ENCODE results near the gene SYT12.

SYT12 gene

DNA sequence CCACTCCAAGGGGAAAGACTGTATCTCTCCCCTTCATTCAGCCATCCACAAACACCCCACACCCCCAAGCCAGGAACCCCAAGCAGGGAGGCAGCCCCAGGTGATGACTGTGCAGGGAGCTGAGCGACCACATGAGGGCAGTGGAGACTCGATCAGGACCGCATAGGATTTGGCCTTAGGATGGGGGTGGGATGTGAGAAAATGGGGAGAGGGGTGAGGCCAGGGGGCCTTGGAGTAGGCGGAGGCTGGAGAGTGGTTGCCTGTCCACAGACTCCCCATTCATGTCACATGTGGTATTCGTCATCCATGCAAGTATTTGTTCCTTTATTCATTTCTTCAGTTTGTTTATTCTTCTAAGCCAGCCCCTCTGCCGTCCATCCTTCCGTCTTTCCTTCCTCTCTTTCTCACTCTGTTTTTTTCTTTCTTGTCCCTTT lies 31.0 kb downstream of the SYT12 start:
- TF ChIP-seq, protein P1, sequence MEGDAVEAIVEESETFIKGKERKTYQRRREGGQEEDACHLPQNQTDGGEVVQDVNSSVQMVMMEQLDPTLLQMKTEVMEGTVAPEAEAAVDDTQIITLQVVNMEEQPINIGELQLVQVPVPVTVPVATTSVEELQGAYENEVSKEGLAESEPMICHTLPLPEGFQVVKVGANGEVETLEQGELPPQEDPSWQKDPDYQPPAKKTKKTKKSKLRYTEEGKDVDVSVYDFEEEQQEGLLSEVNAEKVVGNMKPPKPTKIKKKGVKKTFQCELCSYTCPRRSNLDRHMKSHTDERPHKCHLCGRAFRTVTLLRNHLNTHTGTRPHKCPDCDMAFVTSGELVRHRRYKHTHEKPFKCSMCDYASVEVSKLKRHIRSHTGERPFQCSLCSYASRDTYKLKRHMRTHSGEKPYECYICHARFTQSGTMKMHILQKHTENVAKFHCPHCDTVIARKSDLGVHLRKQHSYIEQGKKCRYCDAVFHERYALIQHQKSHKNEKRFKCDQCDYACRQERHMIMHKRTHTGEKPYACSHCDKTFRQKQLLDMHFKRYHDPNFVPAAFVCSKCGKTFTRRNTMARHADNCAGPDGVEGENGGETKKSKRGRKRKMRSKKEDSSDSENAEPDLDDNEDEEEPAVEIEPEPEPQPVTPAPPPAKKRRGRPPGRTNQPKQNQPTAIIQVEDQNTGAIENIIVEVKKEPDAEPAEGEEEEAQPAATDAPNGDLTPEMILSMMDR (IDR thresholded peaks at IDR 0.05; ENCODE audit: low read depth, low read length): peak; percentile 94
- Histone ChIP-seq H3K27ac (peak overlapping the region; percentile 52), H3K9me3 (ENCODE audit: severe bottlenecking) (no peaks in the 10 kb centered on the region), H3K4me3 (ENCODE audit: low read depth, low read length) (no peak overlapping the region), H3K36me3 (no peaks in the 10 kb centered on the region), H3K27me3 (ENCODE audit: insufficient read depth, low read depth, severe bottlenecking) (no peaks in the 10 kb centered on the region)
- DNase-seq: peak; percentile 81

DNA sequence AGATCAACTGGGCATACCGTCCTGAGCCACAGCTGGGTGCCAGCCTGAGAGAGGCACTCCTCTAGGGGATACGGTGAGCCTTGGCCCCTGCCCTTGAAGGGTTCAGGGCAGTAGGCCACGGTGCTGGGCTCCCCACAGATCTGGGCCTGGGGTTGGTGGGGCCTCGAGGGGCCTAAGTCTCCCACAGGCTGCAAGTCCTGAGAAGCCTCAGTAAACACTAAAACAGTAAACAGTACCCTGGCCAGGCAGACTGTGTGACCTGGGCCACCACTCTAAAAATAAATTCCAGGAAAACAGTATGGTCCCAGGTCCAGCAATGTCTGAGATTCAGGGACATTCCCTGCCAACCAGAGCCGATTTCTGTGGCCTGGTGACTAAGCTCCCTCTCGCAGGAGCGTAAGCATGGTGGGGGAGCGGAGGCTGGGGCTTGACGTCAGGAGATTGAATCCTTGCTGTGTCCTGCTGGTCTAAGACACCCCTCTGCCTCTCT lies 31.5 kb downstream of the SYT12 start:
- H3K27ac ChIP-seq: peak overlapping the region; percentile 52
- H3K4me3 ChIP-seq (ENCODE audit: low read depth, low read length): no peak overlapping the region
- DNase-seq: no peak
- H3K9me3 ChIP-seq (ENCODE audit: severe bottlenecking): no peaks in the 10 kb centered on the region
- no peaks in the 10 kb centered on the region for H3K36me3 ChIP-seq
- TF ChIP-seq, protein P1 (IDR thresholded peaks at IDR 0.05; ENCODE audit: low read depth, low read length): no peak
- no peaks in the 10 kb centered on the region for H3K27me3 ChIP-seq (ENCODE audit: insufficient read depth, low read depth, severe bottlenecking)

DNA sequence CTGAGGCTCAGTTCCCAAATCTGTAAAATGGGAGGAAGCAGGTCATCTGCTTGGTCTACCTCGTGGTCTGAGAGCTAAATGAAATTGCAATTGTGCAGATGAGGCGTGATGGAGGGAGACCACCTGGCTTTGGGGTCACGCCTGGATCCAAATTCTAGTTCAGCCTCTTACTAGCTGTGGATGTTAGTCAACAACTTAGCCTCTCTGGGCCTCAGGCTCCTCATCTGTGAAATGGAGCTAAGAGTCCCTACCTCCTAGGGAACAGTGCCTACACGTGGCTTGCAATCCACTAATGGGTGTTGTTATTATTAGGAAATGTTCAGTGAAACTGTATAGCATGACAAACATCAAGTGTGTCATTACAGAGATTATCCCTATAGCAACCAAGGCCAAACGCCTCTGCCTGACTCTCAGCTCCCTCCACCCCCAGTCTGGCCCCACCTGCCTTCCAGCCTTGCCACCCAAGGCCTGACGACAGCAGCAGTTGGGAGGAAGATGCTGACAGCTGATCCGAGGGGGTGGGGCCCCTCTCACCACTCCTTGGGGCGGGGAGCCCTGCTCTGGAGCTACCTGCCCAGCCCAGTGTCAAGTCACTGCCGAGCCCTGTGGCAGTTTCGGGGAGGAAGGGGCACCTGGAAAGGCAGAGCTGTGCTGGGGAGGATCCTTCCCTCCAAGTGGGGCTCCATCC lies 32.0 kb downstream of the SYT12 start:
- no peak overlapping the region for H3K4me3 ChIP-seq (ENCODE audit: low read depth, low read length)
- no peaks in the 10 kb centered on the region for H3K36me3 ChIP-seq
- TF ChIP-seq, protein P1 (IDR thresholded peaks at IDR 0.05; ENCODE audit: low read depth, low read length): no peak
- H3K27me3 ChIP-seq (ENCODE audit: insufficient read depth, low read depth, severe bottlenecking): no peaks in the 10 kb centered on the region
- DNase-seq: peak; percentile 91
- H3K9me3 ChIP-seq (ENCODE audit: severe bottlenecking): no peaks in the 10 kb centered on the region
- H3K27ac ChIP-seq: peak overlapping the region; percentile 40

DNA sequence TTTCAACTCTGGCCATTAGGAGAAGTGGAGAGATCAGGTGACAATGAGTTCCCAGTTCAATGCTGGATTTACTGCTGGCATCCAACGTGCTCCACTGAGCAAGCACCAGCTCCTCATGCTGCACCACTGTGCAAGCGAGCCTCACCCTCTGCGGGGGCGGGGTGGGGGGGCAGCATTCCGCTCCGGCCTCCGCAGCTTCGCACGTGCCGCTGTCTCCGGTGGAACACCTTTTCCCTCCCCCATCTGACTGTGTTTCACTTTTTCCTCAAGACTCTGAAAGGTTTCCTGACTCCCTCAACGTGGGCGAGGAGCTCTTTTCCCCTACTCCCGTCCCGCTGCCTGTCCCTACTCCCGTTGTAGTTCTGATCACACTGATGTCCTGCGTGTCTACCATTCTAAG lies 32.9 kb downstream of the SYT12 start:
- DNase-seq: no peak
- Histone ChIP-seq H3K4me3 (ENCODE audit: low read depth, low read length) (no peak overlapping the region), H3K27me3 (ENCODE audit: insufficient read depth, low read depth, severe bottlenecking) (no peaks in the 10 kb centered on the region), H3K9me3 (ENCODE audit: severe bottlenecking) (no peaks in the 10 kb centered on the region), H3K27ac (peak overlapping the region; percentile 40; the same call in 1 of the 2 replicates), H3K36me3 (no peaks in the 10 kb centered on the region)
- TF ChIP-seq, protein P1 (IDR thresholded peaks at IDR 0.05; ENCODE audit: low read depth, low read length): no peak

DNA sequence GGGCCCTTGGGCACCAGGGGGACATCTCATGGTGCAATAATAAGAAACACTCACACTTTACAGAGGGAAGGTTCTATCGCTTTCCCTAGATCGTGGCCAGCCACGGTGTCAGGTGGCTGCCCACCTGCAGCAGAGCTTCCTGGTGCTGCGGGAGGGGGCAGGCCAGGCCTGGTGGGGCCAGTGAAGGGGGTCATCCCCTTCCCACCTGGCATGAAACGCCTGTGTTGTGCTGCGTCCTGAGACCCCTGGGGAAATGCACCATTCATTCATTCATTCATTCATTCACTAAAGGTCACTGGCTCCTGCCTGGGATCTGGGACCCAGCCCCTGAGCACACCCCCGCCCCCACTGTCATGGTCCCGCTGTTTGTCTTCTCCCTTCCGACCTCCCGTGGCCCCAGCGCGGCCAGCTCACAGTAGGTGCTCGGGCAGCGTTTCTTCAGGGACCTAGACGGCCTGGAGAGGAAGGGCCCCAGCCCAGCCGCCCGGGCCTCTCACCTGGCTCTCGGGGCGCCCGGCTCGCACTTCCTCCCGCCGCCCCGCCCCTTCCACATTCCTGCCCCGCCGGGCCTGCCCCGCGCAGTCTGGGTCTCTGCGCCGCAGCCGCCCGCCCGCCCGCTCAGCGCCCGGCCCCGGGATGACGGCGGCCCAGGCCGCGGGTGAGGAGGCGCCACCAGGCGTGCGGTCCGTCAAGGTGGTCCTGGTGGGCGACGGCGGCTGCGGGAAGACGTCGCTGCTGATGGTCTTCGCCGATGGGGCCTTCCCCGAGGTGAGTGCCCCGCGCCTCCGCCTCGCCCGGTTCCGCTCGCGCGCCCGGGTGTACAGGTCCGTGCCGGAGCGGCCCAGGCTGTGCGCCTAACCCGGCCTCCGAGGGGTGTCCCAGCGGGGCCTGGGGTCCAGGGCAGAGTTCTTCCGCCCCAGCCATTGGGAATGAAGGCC lies 33.6 kb downstream of the SYT12 start, which contains the start of gene RHOD:
Gene RHOD, plus strand, starts transcription at position 581 of the 938 bp plus-strand sequence. Its CDS starts 56 bp downstream, at position 637.
- TF ChIP-seq, protein P1 (IDR thresholded peaks at IDR 0.05; ENCODE audit: low read depth, low read length): no peak
- H3K9me3 ChIP-seq (ENCODE audit: severe bottlenecking): no peaks in the 10 kb centered on the region
- H3K27me3 ChIP-seq (ENCODE audit: insufficient read depth, low read depth, severe bottlenecking): no peaks in the 10 kb centered on the region
- peak within 1 kb of the TSS; percentile 40; the same call in 1 of the 2 replicates for H3K27ac ChIP-seq
- H3K4me3 ChIP-seq (ENCODE audit: low read depth, low read length): no peak within 1 kb of the TSS
- no peaks in the 10 kb centered on the region for H3K36me3 ChIP-seq
- no peak for DNase-seq

Measured in WERI-Rb-1 (cell line).